DOHH2 (cell line): ENCODE measurements around the gene LYSET.

ENCODE experiments used
- H3F3A ChIP-seq: fragments of 200-600 bp; sonication (generic), shearing (Covaris generic); 2 replicates; pipeline ENCODE4 v1.6.0; 2016; ENCODE audit warnings: antibody characterized with exemption, mild to moderate bottlenecking; ENCODE audit not compliant: control insufficient read depth, insufficient read depth
- H3K27ac ChIP-seq: fragments of 200-600 bp; sonication (generic); 2 replicates; pipeline ENCODE4 v1.5.1; 2014; ENCODE audit warnings: low read depth, mild to moderate bottlenecking, low read length, moderate library complexity
- H3K27me3 ChIP-seq: fragments of 200-600 bp; sonication (generic); 2 replicates; pipeline ENCODE4 v1.6.1; 2014; ENCODE audit warnings: mild to moderate bottlenecking, low read length, mixed read lengths; ENCODE audit not compliant: control insufficient read depth
- H3K36me3 ChIP-seq: fragments of 200-600 bp; sonication (generic); 2 replicates; pipeline ENCODE4 v1.6.1; 2014; ENCODE audit warnings: mild to moderate bottlenecking, low read length, moderate library complexity, mixed read lengths; ENCODE audit not compliant: control insufficient read depth
- H3K4me1 ChIP-seq: fragments of 200-600 bp; sonication (generic); 2 replicates; pipeline ENCODE4 v1.6.1; 2014; ENCODE audit warnings: mild to moderate bottlenecking, low read length, mixed read lengths; ENCODE audit not compliant: control insufficient read depth
- H3K4me2 ChIP-seq: fragments of 200-600 bp; sonication (generic); 2 replicates; pipeline ENCODE4 v1.6.0; 2014; ENCODE audit warnings: mild to moderate bottlenecking, low read length, moderate library complexity
- H3K4me3 ChIP-seq: fragments of 200-600 bp; sonication (generic); 2 replicates; pipeline ENCODE4 v1.5.1; 2014; ENCODE audit warnings: mild to moderate bottlenecking, low read length, mixed read lengths
- H3K79me2 ChIP-seq: fragments of 200-600 bp; sonication (generic); 2 replicates; pipeline ENCODE4 v1.6.1; 2014; ENCODE audit warnings: mild to moderate bottlenecking, low read length, mixed read lengths; ENCODE audit not compliant: control insufficient read depth
- H3K9me2 ChIP-seq: fragments of 200-600 bp; sonication (generic); replicated peaks from 2 replicates; pipeline ENCODE4 v1.6.1; 2014; ENCODE audit warnings: mild to moderate bottlenecking, low read length, mixed read lengths; ENCODE audit not compliant: control insufficient read depth
- H3K9me3 ChIP-seq: fragments of 200-600 bp; sonication (generic); 2 replicates; pipeline ENCODE4 v1.6.1; 2014; ENCODE audit warnings: antibody characterized with exemption, low read length, mixed read lengths; ENCODE audit not compliant: control insufficient read depth, insufficient read depth
- H4K20me1 ChIP-seq: fragments of 200-600 bp; sonication (generic); 2 replicates; pipeline ENCODE4 v1.6.0; 2014; ENCODE audit warnings: low read depth, mild to moderate bottlenecking, antibody characterized with exemption, low read length, moderate library complexity; ENCODE audit not compliant: control insufficient read depth, insufficient read depth
- CTCF ChIP-seq: fragments of 200-600 bp; sonication (generic); IDR thresholded peaks from one replicate; pipeline ENCODE4 v1.5.1; 2014; ENCODE audit warnings: antibody characterized with exemption, mild to moderate bottlenecking, low read depth, low read length; ENCODE audit not compliant: poor library complexity, severe bottlenecking
- EZH2phosphoT487 ChIP-seq: fragments of 200-600 bp; sonication (generic); IDR thresholded peaks from 2 replicates; pipeline ENCODE4 v1.6.1; 2017; ENCODE audit warnings: borderline replicate concordance, mild to moderate bottlenecking, antibody characterized with exemption, low read length, moderate library complexity, mixed read lengths

Gene LYSET

GRCh38 chr14:93148979-93149378 is 36.1 kb upstream of the LYSET start:
- Histone ChIP-seq H3K4me1 (no peaks in the 10 kb centered on the region), H3K4me2 (no peak overlapping the region)

DNA sequence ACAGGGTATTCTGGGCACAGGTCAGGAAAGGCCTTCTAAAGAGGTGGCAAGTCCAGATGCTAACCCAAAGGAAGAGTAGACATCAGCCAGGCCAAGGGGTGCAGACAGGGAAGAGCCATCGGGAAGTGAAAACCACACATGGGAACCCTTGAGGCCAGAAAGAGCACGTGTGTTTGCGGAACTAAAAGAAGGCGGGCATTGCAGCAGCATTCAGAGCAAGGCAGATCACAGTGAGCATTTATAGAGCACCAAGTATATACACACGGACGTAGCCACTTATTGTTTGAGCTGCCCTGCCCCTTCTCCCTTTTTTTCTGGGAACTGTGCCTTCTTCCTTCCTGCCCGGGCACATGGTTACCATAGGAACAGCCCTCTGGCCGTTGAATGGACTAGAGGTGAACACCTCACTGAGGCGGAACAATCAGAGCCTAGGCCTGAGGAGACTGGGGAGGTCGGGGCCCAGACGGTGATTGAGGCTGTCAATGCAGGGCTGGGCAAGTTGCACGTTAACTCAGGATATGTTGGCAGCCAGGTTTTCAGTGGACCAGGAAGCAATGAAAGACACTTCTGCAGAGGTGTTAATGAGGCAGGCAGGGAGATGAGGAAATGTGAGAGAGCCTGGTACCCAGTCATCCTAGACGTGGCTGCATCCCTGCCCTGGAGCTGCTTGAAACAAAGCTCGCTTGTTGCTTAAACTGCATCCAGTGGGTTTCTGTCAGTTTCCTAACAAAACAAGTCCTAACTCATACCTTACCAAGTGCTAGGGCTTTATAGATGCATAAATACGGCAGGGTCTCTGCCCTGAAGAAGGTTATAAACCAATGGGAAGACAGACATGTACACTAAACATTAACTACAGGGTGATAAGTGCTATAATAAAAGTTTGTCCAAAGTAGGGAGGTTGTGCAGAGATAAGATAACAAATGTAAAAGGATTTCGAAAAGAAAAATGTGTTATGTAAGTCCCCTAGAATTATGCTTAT is 34.6 kb upstream of the LYSET start:
- no peaks in the 10 kb centered on the region for H3K4me1 ChIP-seq
- peaks cover 7% of the 10 kb centered on the region for H3K27me3 ChIP-seq
- H3K79me2 ChIP-seq: no peaks in the 10 kb centered on the region
- H3K4me3 ChIP-seq: no peak overlapping the region
- no peaks in the 10 kb centered on the region for H4K20me1 ChIP-seq
- H3K36me3 ChIP-seq: no peaks in the 10 kb centered on the region
- TF ChIP-seq CTCF (no peak), EZH2phosphoT487 (no peak)
- H3K27ac ChIP-seq: no peak overlapping the region
- H3K4me2 ChIP-seq: no peak overlapping the region
- H3F3A ChIP-seq: no peaks in the 10 kb centered on the region
- no peaks in the 10 kb centered on the region for H3K9me3 ChIP-seq
- no peaks in the 10 kb centered on the region for H3K9me2 ChIP-seq

More at GRCh38 chr14:93148979-93149378, 36.1 kb upstream of the LYSET start:
- Histone ChIP-seq H3K79me2 (no peaks in the 10 kb centered on the region), H3K4me3 (no peak overlapping the region), H3K9me2 (no peaks in the 10 kb centered on the region), H4K20me1 (no peaks in the 10 kb centered on the region), H3K27me3 (peaks cover 7% of the 10 kb centered on the region), H3K27ac (no peak overlapping the region), H3K36me3 (no peaks in the 10 kb centered on the region), H3K9me3 (no peaks in the 10 kb centered on the region), H3F3A (no peaks in the 10 kb centered on the region)
- no peak for TF ChIP-seq CTCF
- no peak for TF ChIP-seq EZH2phosphoT487

DNA sequence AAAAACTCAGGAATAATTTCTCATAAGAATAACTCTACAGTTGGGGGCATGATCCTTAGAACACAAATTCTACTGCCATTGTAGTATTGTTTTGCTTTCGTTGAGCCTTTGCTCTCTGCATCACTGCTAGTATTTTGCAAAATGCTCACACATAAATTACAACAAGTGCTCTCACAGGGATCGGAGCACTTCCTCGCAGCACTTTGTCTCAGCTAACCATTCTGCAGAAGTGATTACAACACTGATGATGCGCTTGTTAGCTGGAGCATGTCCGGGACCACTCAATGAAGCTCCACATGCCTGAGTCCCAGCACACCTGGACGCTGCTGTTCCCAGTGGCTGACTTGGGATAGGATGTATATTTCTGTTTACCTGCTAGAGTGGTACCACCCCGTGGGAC is 32.0 kb upstream of the LYSET start:
- H3K9me3 ChIP-seq: no peaks in the 10 kb centered on the region

More for the DNA sequence above, 32.0 kb upstream of the LYSET start:
- no peaks in the 10 kb centered on the region for H3K79me2 ChIP-seq
- H3F3A ChIP-seq: no peaks in the 10 kb centered on the region
- no peaks in the 10 kb centered on the region for H4K20me1 ChIP-seq
- H3K4me2 ChIP-seq: no peak overlapping the region
- H3K4me1 ChIP-seq: no peaks in the 10 kb centered on the region
- H3K27me3 ChIP-seq: no peaks in the 10 kb centered on the region
- H3K9me2 ChIP-seq: no peaks in the 10 kb centered on the region
- H3K27ac ChIP-seq: no peak overlapping the region
- no peak for TF ChIP-seq CTCF
- no peak for TF ChIP-seq EZH2phosphoT487
- H3K4me3 ChIP-seq: no peak overlapping the region
- H3K36me3 ChIP-seq: no peaks in the 10 kb centered on the region
